Measurements from ENCODE around the gene DNAH2.

The DNAH2 gene

DNA sequence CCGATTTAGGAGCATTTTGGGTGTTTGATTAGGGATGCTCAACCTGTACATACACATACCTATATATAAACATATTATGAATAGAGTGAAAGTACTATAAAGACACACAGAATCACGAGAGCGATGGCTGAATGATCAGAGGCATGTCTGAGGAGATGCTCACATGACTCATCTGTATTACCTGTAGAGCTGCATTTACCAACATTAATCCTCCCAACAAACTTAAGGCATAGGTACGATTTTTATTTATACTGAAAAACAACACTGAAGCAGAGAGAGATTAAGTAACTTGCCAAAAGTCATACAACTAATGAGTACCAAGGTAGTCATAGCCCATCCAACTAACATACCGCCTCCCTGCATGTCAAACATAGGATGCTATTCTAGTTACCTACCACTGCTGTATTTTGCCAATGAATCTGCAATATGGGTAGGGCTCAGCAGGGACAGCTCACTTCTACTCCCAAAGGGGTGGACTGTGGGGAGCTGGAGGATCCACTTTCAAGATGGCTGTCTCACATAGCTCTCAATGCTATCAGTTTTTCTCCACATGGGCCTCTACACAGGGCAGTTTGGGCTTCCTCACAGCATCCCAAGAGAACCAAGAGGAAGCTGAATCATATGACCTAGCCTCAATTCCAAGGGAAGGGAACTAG, 147.6 kb downstream of the DNAH2 start:
- no peak for DNase-seq (ENCODE audit: low spot score)
- no peak for FAIRE-seq

DNA sequence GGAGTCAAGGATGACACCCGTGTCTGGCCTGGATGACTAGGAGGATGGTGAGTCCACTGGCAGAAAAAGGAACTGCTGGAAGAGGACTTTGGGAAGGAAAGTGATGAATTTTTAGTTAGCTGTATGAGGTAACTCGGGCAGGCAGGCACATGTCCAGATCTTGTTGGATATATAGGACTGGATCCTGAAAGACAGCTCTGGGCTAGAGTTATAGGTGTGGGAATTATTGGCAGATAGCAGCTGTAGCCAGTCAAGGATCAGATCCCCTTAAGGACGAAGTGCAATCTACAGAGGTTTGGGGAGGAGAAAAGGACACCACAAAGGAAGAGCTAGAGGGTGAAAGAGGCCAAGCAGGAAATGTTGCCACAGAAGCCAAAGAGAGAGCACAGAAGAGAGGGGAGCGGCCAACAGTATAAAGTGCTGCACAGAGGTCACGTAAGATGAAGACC, 150.4 kb downstream of the DNAH2 start:
- no peak for FAIRE-seq

DNA sequence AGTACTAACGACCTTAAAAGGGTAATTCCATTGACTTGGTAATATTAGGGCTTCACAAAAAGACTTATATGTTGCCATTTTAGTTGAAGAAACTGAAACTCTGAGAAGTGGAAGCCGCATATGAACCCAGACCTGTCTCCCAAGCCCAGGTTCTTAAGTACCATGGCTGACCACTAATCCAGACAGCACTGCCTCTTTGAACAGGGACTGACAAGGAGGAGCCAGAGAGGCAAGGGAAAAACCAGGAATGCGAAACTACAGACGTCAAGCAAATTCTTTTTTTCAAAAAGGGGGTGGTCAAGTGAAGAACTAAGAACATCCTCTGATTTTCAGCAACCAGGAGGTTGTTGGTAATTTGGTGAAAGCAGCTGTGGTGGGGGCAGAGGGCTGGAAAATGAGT, 155.5 kb downstream of the DNAH2 start:
- no peak for DNase-seq (ENCODE audit: low spot score)

More for the DNA sequence above, 150.4 kb downstream of the DNAH2 start:
- DNase-seq (ENCODE audit: low spot score), result no peak

DNA sequence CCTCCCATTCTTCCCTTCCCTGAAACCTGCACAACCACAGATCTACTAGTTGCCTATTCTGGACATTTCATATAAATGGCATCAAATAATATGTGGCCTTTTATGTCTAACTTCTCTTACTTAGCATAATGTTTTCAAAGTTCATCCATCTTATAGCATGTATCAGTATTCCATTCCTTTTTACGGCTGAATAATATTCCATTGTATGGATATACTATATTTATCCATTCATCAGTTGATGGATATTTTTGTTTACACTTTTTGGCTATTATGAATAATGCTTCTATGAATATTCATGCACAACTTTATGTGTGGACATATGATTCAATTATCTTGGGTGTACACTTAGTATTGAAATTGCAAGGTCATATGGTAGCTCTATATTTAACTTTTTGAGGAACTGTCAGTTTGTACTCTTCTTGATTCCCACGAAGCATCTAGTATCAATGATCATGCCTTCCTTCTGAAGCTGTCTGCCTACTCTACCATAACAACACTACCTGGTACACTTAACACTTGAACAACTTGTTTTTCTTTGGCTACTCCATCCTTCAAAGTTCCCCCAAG, 158.3 kb downstream of the DNAH2 start:
- FAIRE-seq (no peak), DNase-seq (ENCODE audit: low spot score) (no peak)

More for the DNA sequence above, 155.5 kb downstream of the DNAH2 start:
- FAIRE-seq, result no peak

DNA sequence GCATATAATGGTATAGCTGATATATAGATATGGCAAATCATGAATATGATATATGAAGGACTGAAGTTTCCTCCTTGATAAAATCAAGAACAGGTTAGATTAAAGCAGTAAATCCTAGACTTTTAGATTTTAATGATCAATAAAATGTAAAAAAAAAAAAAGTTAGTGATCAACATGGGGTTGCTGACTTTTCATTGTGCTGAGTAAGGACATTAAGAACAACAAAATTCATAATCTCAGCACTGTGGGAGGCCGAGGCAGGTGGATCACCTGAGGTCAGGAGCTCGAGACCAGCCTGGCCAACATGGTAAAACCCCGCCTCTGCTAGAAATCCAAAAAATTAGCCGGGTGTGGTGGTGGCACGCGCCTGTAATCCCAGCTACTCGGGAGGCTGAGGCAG, 160.7 kb downstream of the DNAH2 start:
- no peak for FAIRE-seq
- DNase-seq (ENCODE audit: low spot score), result no peak

DNA sequence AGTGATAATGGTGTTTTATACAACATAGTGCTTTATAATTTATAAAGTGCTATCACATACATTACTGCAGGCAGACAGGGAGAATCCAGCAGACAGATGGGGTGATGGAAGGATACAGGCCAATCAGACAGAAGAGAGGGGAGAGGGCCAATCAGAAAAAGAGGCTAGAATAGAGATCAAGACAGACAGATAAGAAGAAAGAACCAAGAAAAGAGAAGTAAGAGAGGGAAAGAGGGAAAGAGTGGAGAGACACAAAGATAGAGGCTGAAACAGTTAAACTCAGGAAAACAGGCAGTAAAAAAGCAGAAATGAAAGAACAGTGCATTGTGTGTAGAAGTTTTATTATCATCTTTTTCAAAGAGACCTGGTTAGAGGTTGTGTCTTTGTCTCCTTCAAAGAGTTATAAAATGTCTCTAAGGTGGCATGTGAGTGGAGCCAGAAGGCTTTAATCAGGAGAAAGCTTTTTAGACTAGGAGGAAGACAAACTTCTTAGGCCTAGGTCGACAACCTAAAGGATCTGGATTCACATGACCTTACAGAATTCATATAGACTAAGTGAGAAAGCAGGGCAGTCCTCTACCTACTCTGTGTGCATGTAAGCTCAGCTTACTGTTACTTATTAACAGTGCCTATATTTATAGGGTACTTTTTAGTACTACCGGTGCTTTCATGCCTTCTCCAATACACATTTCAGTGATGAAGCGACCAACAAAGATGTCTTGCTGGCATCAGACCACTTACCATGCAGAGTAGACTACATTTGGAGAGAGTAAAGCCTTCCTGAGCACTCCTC, 162.7 kb downstream of the DNAH2 start:
- DNase-seq (ENCODE audit: low spot score), result no peak
- no peak for FAIRE-seq

DNA sequence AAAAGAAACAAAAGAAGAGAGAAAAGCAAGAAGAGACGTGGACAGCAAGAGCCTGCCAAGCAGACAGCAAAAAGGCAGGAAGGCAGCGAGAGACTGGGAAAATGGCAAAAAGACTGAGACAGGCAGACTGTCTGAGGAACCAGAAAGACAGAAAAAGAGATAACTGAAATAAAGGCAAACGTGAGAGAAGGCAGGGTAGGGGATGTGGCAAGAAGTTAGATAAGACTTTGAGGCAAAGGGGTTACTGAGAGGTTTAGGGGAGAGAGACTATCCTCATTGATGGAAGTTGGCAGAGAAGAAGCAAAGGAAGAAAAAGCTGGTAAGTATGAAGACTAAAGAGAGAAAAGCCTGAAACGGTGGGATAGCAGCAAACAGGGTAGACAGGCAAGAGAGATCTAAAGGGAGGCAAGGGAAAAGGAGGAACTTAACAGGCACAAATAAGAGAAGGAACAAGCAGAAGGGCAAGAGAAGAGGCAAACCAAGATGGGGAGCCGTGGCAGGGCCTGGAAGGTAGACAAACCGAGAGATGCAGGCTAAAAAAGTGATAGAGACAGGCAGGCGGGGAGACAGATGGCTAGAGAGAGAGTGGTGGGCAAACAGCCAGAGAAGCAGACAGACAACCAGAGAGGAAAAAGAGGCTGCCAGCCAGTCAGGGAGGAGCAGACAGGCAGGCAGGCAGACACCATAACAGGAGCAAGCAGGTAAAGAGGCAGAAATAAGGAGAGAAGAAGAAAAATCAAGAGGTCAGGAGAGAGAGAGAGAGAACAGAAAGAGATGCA, 163.9 kb downstream of the DNAH2 start:
- no peak for DNase-seq (ENCODE audit: low spot score)
- no peak for FAIRE-seq

DNA sequence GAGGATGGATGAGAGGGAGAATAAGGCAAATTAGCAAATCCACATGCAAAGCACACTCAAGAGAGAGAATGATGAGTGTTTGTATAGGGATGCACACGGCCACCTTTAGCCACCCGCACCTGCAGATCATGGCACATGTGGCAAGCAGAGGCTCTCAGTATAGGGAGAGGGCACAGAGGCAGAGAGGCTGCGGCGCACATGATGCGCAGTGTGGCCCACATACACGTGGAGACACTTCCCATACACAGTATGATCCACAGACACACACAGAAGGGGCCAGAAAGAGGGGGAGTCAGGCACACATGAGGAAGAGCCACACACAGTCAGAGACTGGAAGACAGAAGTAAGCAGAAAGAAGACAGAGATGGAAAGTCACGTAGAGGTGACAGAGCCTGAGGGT, 164.5 kb downstream of the DNAH2 start:
- FAIRE-seq (no peak), DNase-seq (ENCODE audit: low spot score) (no peak)

DNA sequence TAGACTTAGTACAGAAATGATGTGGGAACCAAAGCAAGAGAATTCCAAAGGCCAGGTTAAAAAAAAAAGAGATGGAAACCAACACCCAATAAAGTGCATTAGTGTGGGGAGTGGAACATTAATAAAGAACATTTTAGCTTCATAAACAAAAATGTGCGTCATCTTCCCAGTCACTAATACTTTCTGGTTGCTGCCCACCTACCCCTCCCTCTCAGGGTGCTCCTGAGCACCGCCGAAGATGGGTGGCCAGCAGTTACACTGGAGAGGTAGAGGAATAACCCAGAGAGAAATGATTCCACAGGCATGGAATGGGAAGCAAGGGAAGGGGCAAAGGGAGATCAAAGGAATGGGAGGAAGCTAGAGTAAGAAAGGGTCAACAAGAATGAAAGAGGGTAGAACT, 165.1 kb downstream of the DNAH2 start:
- DNase-seq (ENCODE audit: low spot score) (no peak), FAIRE-seq (no peak)
